Prostate gland (tissue), 2 donors: ENCODE data around the gene FAM181A. TPM values are rescaled to one million over a fixed set of nuclear protein-coding genes. Genes with fewer than 3 reads are reported as not detected.

Experiments used
- DNase-seq: peaks from one replicate; pipeline ENCODE4 v3.0.0-alpha.2; 2019; ENCODE audit warnings: low spot score
- H3K27ac ChIP-seq, 2 donors: fragments of 200-600 bp; sonication (generic); 2 replicates each; pipeline ENCODE4 v1.5.1; 2017 to 2019
- H3K27me3 ChIP-seq: fragments of 200-600 bp; sonication (generic); replicated peaks from 2 replicates; pipeline ENCODE4 v1.5.1; 2019; ENCODE audit not compliant: insufficient read depth
- H3K36me3 ChIP-seq, 2 donors: fragments of 200-600 bp; sonication (generic); 1 replicate in 1 of 2; 2 replicates in 1 of 2; pipeline versions ENCODE4 v1.5.1 to v1.8.1; 2017 to 2019
- H3K4me1 ChIP-seq: fragments of 200-600 bp; sonication (generic); replicated peaks from 2 replicates; pipeline ENCODE4 v1.5.1; 2019
- H3K4me3 ChIP-seq, 2 donors: fragments of 200-600 bp; sonication (generic); 2 replicates each; pipeline ENCODE4 v1.5.1; 2017 to 2019
- H3K9me3 ChIP-seq: fragments of 200-600 bp; sonication (generic); 2 replicates; pipeline ENCODE4 v1.5.1; 2017
- POLR2A ChIP-seq: fragments of 450-650 bp; IDR thresholded peaks from one replicate; pipeline ENCODE4 v1.6.1; 2016; ENCODE audit warnings: antibody characterized with exemption, mild to moderate bottlenecking
- POLR2AphosphoS5 ChIP-seq: sonication (generic); formaldehyde crosslinking; IDR thresholded peaks from one replicate; pipeline ENCODE4 v1.6.1; 2017; ENCODE audit warnings: antibody characterized with exemption
- whole genome bisulfite sequencing: methylation state at CpG from one replicate; pipeline ENCODE4 v1.1.5; 2018; 5-methylcytosine and 5-hydroxymethylcytosine counted together
- intact Hi-C: fragments of 100-400 bp; cut with DNase I; formaldehyde crosslinking; loops from one replicate; pipeline ENCODE4 v1.14.2; 2022
- total RNA-seq, 2 donors: library from RNA; depleted of rRNA; stranded (reverse); fragments of >200 nt; gene quantifications; one replicate each; pipeline ENCODE4 v1.1.0, GENCODE V29; 2016
- TF ChIP-seq, protein P1 (sequence below), 4 experiments: fragments of 200-600 bp in 2 of 4; fragments of 450-650 bp in 2 of 4; sonication (generic) in 2 of 4; IDR thresholded peaks; 1 replicate in 3 of 4; 2 replicates in 1 of 4; pipeline ENCODE4 v1.5.1; 2016 to 2019; ENCODE audit warnings: antibody characterized with exemption in 4 of 4, mild to moderate bottlenecking in 2 of 4, moderate library complexity in 2 of 4

FAM181A gene
- total RNA-seq, 2 donors from 2014 or later = 3.1 TPM; not detected in 1

DNA sequence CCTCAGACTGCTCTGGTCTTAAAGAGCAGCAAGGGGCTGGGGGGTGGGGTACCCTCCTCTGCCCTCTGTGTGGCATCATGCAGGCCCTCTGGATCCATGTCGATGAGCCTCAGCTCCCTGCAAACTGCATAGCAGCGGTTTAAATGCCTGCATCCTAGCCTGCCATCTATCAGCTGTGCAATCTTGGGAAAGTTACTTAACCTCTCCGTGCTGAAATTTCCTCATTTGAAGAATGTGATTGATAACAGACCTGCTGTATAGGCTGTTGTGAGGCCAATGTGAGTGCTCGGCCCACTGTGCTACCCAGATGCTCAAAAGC, 3.8 kb downstream of the FAM181A start:
- intact Hi-C loops = loop anchor here (10.0 kb wide), 1 partner anchor 204 kb away; no protein-coding TSS in a partner anchor
- H3K27me3 ChIP-seq = no peaks in the 10 kb centered on the region
- 88% methylated on average over 4 of the region's 4 CpGs for WGBS

DNA sequence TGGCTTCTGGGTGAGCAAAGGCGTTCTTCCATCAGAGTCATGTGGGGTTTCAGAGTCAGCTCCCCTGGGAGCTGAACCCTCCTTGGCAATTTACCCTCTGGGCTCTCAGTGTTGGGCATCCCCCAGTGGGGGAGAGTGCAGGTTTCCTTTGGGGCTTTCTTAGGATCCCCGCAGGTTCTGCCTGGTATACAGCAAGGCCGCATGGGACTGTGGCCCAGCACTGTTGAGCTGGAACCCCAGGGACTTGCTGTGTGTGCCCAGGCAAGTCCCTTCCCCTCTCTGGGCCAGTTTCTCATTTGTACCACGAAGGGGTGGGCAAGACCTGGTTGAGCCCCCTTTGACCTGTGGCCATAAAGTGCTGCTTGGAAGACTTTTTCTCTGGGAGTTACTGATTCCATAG, 5.5 kb downstream of the FAM181A start:
- Histone ChIP-seq H3K4me1 (no peaks in the 10 kb centered on the region), H3K27ac (no peak overlapping the region), H3K4me3 (no peak overlapping the region), H3K36me3 (no peaks in the 10 kb centered on the region), H3K27me3 (no peaks in the 10 kb centered on the region), H3K9me3 (no peaks in the 10 kb centered on the region)
- WGBS = 91% methylated on average over 4 of the region's 4 CpGs
- no peak for DNase-seq
- TF ChIP-seq, protein P1, sequence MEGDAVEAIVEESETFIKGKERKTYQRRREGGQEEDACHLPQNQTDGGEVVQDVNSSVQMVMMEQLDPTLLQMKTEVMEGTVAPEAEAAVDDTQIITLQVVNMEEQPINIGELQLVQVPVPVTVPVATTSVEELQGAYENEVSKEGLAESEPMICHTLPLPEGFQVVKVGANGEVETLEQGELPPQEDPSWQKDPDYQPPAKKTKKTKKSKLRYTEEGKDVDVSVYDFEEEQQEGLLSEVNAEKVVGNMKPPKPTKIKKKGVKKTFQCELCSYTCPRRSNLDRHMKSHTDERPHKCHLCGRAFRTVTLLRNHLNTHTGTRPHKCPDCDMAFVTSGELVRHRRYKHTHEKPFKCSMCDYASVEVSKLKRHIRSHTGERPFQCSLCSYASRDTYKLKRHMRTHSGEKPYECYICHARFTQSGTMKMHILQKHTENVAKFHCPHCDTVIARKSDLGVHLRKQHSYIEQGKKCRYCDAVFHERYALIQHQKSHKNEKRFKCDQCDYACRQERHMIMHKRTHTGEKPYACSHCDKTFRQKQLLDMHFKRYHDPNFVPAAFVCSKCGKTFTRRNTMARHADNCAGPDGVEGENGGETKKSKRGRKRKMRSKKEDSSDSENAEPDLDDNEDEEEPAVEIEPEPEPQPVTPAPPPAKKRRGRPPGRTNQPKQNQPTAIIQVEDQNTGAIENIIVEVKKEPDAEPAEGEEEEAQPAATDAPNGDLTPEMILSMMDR (IDR thresholded peaks at IDR 0.05) = no peak
- TF ChIP-seq POLR2AphosphoS5 = no peak
- no peak for TF ChIP-seq POLR2A
- intact Hi-C loops = loop anchor here (10.0 kb wide), 1 partner anchor 202 kb away; no protein-coding TSS in a partner anchor

More for the DNA sequence above, 3.8 kb downstream of the FAM181A start:
- no peaks in the 10 kb centered on the region for H3K36me3 ChIP-seq
- no peak overlapping the region for H3K27ac ChIP-seq
- no peaks in the 10 kb centered on the region for H3K4me1 ChIP-seq
- H3K4me3 ChIP-seq = no peak overlapping the region
- TF ChIP-seq, protein P1 (IDR thresholded peaks at IDR 0.05) = no peak
- no peak for TF ChIP-seq POLR2A
- TF ChIP-seq POLR2AphosphoS5 = no peak
- H3K9me3 ChIP-seq = no peaks in the 10 kb centered on the region
- no peak for DNase-seq

DNA sequence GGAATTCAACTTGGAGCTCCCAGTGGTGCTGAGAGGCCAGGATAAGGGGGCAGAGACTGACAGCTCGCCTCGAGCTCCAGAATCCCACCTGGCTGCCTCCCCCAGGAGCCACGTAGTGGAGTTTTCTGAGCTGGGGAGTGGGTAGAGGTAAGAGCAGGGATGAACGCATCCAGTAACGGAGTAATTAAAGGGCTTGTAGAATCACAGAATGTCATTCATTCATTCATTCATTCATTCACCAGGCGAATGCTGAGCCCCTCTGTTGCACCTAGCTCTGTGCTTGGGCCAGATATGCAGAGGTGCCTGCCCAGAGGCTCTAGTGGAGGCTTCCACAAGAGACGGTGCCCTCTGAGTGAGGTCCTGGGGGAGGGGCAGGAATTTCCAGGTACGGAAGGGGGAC, 8.1 kb downstream of the FAM181A start:
- TF ChIP-seq, protein P1 (IDR thresholded peaks at IDR 0.05) = no peak
- TF ChIP-seq POLR2A = no peak
- no peak for TF ChIP-seq POLR2AphosphoS5
- WGBS = 81% methylated on average over 8 of the region's 8 CpGs
- DNase-seq = no peak
- no peaks in the 10 kb centered on the region for H3K9me3 ChIP-seq
- peaks cover 5% of the 10 kb centered on the region for H3K27me3 ChIP-seq
- no peaks in the 10 kb centered on the region for H3K36me3 ChIP-seq
- no peak overlapping the region for H3K4me3 ChIP-seq
- no peaks in the 10 kb centered on the region for H3K4me1 ChIP-seq
- intact Hi-C loops = loop anchor here (10.0 kb wide), 1 partner anchor 200 kb away; no protein-coding TSS in a partner anchor
- no peak overlapping the region for H3K27ac ChIP-seq

GRCh38 chr14:93936245-93936644, 9.1 kb downstream of the FAM181A start:
- Histone ChIP-seq H3K4me1 (no peaks in the 10 kb centered on the region), H3K4me3 (no peak overlapping the region), H3K36me3 (no peaks in the 10 kb centered on the region), H3K27ac (no peak overlapping the region), H3K27me3 (peaks cover 5% of the 10 kb centered on the region), H3K9me3 (no peaks in the 10 kb centered on the region)
- TF ChIP-seq, protein P1 (IDR thresholded peaks at IDR 0.05) = peak in 1 of 4 experiments; percentile 49
- no peak for TF ChIP-seq POLR2AphosphoS5
- no peak for DNase-seq
- WGBS = 41% methylated on average over 5 of the region's 5 CpGs
- intact Hi-C loops = loop anchor here (10.0 kb wide), 1 partner anchor 199 kb away; no protein-coding TSS in a partner anchor

- DNase-seq = no peak
- TF ChIP-seq POLR2AphosphoS5 = no peak
- no peak for TF ChIP-seq POLR2A
- TF ChIP-seq, protein P1 (IDR thresholded peaks at IDR 0.05) = no peak
- intact Hi-C loops = loop anchor here (10.0 kb wide), 1 partner anchor 198 kb away; no protein-coding TSS in a partner anchor
- H3K27me3 ChIP-seq = peaks cover 5% of the 10 kb centered on the region
- H3K27ac ChIP-seq = no peak overlapping the region
- no peaks in the 10 kb centered on the region for H3K4me1 ChIP-seq
- 83% methylated on average over 2 of the region's 6 CpGs for WGBS
- no peak overlapping the region for H3K4me3 ChIP-seq
- H3K36me3 ChIP-seq = no peaks in the 10 kb centered on the region
- no peaks in the 10 kb centered on the region for H3K9me3 ChIP-seq
Measured at GRCh38 chr14:93936926-93937325, 9.8 kb downstream of the FAM181A start.
